HepG2 (cell line): Measurements from ENCODE around the gene CRYM. TPM values are rescaled to one million over a fixed set of nuclear protein-coding genes. Genes with fewer than 3 reads are reported as not detected.

ENCODE experiments used
- HNRNPUL1 ChIP-seq: fragments of 200-400 bp; formaldehyde crosslinking; IDR thresholded peaks from 2 replicates; pipeline ENCODE4 v1.6.1; 2017; ENCODE audit warnings: low read depth, mild to moderate bottlenecking, low read length, moderate library complexity
- TRAFD1 ChIP-seq: sonication (generic); formaldehyde crosslinking; IDR thresholded peaks from 2 replicates; pipeline ENCODE4 v1.5.1; 2020; ENCODE audit warnings: missing genetic modification reagents, mild to moderate bottlenecking, borderline replicate concordance
- ZBTB14 ChIP-seq: sonication (generic); formaldehyde crosslinking; IDR thresholded peaks from 2 replicates; pipeline ENCODE4 v1.4.0; 2020; ENCODE audit warnings: missing genetic modification reagents
- polyA plus RNA-seq, 8 experiments: library from polyadenylated mRNA; depleted of rRNA in 3 of 8; stranded (reverse) in 7 of 8; unstranded in 1 of 8; fragments of >200 nt; fragmentation: Illumina TruSeq in 4 of 8; extraction: Trizol in 4 of 8; gene quantifications; 2 replicates each; pipeline versions ENCODE4 v1.2.1 to v1.2.3, GENCODE V29; 2011 to 2016; ENCODE audit warnings: low read depth in 4 of 8, missing spikeins in 1 of 8, mixed read lengths in 1 of 8; ENCODE audit not compliant: insufficient read depth in 1 of 8
- total RNA-seq, 5 experiments: library from RNA; depleted of rRNA; stranded (reverse); fragments of >200 nt; fragmentation: Illumina TruSeq; extraction: Trizol; gene quantifications; 2 replicates each; pipeline ENCODE4 v1.2.3, GENCODE V29; 2016; ENCODE audit warnings: low read depth in 1 of 5
- TF ChIP-seq, protein P1 (sequence below): sonication (generic); formaldehyde crosslinking; IDR thresholded peaks from 2 replicates; pipeline ENCODE4 v1.9.0; 2021; ENCODE audit warnings: mild to moderate bottlenecking, missing genetic modification reagents

The CRYM gene
- total and polyA plus RNA-seq, 2 of the 13 experiments (the other 11 are each of a cell fraction or from before 2014, with no cell fraction given) = 1.9 to 2.2 TPM

GRCh38 chr16:21276090-21276489 is 2.0 kb downstream of the CRYM start (continued):
- TF ChIP-seq ZBTB14 (CRISPR knock-in tag) (no peak), HNRNPUL1 (no peak), TRAFD1 (no peak)
- TF ChIP-seq, protein P1, sequence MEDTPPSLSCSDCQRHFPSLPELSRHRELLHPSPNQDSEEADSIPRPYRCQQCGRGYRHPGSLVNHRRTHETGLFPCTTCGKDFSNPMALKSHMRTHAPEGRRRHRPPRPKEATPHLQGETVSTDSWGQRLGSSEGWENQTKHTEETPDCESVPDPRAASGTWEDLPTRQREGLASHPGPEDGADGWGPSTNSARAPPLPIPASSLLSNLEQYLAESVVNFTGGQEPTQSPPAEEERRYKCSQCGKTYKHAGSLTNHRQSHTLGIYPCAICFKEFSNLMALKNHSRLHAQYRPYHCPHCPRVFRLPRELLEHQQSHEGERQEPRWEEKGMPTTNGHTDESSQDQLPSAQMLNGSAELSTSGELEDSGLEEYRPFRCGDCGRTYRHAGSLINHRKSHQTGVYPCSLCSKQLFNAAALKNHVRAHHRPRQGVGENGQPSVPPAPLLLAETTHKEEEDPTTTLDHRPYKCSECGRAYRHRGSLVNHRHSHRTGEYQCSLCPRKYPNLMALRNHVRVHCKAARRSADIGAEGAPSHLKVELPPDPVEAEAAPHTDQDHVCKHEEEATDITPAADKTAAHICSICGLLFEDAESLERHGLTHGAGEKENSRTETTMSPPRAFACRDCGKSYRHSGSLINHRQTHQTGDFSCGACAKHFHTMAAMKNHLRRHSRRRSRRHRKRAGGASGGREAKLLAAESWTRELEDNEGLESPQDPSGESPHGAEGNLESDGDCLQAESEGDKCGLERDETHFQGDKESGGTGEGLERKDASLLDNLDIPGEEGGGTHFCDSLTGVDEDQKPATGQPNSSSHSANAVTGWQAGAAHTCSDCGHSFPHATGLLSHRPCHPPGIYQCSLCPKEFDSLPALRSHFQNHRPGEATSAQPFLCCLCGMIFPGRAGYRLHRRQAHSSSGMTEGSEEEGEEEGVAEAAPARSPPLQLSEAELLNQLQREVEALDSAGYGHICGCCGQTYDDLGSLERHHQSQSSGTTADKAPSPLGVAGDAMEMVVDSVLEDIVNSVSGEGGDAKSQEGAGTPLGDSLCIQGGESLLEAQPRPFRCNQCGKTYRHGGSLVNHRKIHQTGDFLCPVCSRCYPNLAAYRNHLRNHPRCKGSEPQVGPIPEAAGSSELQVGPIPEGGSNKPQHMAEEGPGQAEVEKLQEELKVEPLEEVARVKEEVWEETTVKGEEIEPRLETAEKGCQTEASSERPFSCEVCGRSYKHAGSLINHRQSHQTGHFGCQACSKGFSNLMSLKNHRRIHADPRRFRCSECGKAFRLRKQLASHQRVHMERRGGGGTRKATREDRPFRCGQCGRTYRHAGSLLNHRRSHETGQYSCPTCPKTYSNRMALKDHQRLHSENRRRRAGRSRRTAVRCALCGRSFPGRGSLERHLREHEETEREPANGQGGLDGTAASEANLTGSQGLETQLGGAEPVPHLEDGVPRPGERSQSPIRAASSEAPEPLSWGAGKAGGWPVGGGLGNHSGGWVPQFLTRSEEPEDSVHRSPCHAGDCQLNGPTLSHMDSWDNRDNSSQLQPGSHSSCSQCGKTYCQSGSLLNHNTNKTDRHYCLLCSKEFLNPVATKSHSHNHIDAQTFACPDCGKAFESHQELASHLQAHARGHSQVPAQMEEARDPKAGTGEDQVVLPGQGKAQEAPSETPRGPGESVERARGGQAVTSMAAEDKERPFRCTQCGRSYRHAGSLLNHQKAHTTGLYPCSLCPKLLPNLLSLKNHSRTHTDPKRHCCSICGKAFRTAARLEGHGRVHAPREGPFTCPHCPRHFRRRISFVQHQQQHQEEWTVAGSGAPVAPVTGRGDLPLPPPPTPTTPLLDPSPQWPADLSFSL (CRISPR knock-in tag) = no peak
- TF ChIP-seq, all 625 proteins: peak for 0
